ENCODE results near the gene PEX10. TPM values are rescaled to one million over a fixed set of nuclear protein-coding genes. Genes with fewer than 3 reads are reported as not detected.
A peak's percentile ranks its signal among the peaks of the same experiment; 100 is the strongest.

Gene PEX10
- polyA plus RNA-seq, 1 donor from 2014 or later = 30.1 TPM

DNA sequence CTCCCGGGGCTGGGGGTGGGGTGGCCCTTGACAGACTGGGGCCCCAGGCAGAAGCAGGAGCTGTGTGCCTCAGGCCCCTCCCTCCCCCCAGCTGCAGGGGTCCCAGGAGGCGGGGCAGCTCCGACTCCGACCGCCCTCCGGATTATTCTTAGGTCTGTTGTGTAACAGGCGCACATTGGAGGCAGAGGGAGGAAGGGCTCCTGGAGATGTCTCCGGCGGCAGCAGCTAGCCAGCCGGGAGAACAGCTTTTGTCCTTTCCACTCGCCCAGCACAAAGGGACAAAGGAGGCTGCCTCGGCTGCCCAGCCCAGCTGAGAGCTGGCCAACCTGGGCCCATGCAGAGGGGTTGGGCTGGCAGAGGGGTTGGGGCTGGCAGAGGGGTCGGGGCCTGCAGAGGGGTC, 34.0 kb upstream of the PEX10 start:
- peak overlapping the region; percentile 47 for H3K4me3 ChIP-seq (ENCODE audit: low read length)
- H2AFZ ChIP-seq (ENCODE audit: low read depth, low read length) = no peak overlapping the region
- peak overlapping the region; percentile 12 for H3K27ac ChIP-seq (ENCODE audit: low read length)
- H3K27me3 ChIP-seq (ENCODE audit: insufficient read depth, low read depth, low read length) = no peaks in the 10 kb centered on the region
- H3K9ac ChIP-seq (ENCODE audit: low read length) = peak overlapping the region; percentile 55
- no peaks in the 10 kb centered on the region for H3F3A ChIP-seq (ENCODE audit: insufficient read depth, low read length, poor library complexity, severe bottlenecking)
- H4K20me1 ChIP-seq (ENCODE audit: insufficient read depth) = no peaks in the 10 kb centered on the region
- no peaks in the 10 kb centered on the region for H3K9me3 ChIP-seq (ENCODE audit: low read length)
- no peak overlapping the region for H3K4me2 ChIP-seq (ENCODE audit: low read length)
- H3K36me3 ChIP-seq (ENCODE audit: insufficient read depth, low read length) = no peaks in the 10 kb centered on the region
- no peaks in the 10 kb centered on the region for H3K9me2 ChIP-seq (ENCODE audit: insufficient read depth, low read length)
- H3K79me2 ChIP-seq (replicated peaks; ENCODE audit: insufficient read depth, low read length) = no peaks in the 10 kb centered on the region
- TF ChIP-seq POLR2AphosphoS5 (IDR thresholded peaks at IDR 0.05) = peak; percentile 25
- TF ChIP-seq, protein P1, sequence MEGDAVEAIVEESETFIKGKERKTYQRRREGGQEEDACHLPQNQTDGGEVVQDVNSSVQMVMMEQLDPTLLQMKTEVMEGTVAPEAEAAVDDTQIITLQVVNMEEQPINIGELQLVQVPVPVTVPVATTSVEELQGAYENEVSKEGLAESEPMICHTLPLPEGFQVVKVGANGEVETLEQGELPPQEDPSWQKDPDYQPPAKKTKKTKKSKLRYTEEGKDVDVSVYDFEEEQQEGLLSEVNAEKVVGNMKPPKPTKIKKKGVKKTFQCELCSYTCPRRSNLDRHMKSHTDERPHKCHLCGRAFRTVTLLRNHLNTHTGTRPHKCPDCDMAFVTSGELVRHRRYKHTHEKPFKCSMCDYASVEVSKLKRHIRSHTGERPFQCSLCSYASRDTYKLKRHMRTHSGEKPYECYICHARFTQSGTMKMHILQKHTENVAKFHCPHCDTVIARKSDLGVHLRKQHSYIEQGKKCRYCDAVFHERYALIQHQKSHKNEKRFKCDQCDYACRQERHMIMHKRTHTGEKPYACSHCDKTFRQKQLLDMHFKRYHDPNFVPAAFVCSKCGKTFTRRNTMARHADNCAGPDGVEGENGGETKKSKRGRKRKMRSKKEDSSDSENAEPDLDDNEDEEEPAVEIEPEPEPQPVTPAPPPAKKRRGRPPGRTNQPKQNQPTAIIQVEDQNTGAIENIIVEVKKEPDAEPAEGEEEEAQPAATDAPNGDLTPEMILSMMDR (IDR thresholded peaks at IDR 0.05; ENCODE audit: poor library complexity, severe bottlenecking) = no peak

DNA sequence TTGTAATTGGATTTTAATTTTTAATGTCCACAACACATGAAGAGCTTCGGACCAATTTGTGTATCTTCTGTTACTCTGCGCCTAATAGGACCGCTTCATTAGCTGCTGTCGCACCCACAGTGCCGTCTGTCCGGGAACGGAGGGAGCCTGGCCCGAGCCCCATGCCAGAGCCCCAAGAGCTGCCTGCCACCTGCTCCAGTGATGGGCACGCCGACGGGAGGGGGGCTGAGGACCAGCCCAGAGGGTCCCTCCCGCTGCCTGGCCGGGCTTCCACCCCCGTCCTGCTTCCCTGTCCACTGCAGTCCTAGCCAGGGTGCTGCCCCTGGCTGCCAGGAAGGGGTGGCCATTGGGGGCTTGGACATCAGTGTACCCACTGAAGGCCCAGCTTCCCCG, 33.5 kb upstream of the PEX10 start:
- H3K9me2 ChIP-seq (ENCODE audit: insufficient read depth, low read length) = no peaks in the 10 kb centered on the region
- no peak overlapping the region for H3K9ac ChIP-seq (ENCODE audit: low read length)
- H3K36me3 ChIP-seq (ENCODE audit: insufficient read depth, low read length) = no peaks in the 10 kb centered on the region
- no peak for TF ChIP-seq MXI1 (conservative IDR thresholded peaks at IDR 0.05; ENCODE audit: poor library complexity, severe bottlenecking)
- TF ChIP-seq, protein P2, sequence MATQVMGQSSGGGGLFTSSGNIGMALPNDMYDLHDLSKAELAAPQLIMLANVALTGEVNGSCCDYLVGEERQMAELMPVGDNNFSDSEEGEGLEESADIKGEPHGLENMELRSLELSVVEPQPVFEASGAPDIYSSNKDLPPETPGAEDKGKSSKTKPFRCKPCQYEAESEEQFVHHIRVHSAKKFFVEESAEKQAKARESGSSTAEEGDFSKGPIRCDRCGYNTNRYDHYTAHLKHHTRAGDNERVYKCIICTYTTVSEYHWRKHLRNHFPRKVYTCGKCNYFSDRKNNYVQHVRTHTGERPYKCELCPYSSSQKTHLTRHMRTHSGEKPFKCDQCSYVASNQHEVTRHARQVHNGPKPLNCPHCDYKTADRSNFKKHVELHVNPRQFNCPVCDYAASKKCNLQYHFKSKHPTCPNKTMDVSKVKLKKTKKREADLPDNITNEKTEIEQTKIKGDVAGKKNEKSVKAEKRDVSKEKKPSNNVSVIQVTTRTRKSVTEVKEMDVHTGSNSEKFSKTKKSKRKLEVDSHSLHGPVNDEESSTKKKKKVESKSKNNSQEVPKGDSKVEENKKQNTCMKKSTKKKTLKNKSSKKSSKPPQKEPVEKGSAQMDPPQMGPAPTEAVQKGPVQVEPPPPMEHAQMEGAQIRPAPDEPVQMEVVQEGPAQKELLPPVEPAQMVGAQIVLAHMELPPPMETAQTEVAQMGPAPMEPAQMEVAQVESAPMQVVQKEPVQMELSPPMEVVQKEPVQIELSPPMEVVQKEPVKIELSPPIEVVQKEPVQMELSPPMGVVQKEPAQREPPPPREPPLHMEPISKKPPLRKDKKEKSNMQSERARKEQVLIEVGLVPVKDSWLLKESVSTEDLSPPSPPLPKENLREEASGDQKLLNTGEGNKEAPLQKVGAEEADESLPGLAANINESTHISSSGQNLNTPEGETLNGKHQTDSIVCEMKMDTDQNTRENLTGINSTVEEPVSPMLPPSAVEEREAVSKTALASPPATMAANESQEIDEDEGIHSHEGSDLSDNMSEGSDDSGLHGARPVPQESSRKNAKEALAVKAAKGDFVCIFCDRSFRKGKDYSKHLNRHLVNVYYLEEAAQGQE (IDR thresholded peaks at IDR 0.05; ENCODE audit: borderline replicate concordance) = no peak
- TF ChIP-seq EZH2 (IDR thresholded peaks at IDR 0.05; ENCODE audit: borderline replicate concordance, insufficient read depth, low read length, poor library complexity, severe bottlenecking) = no peak
- no peak for TF ChIP-seq TAF1 (IDR thresholded peaks at IDR 0.05; ENCODE audit: low read depth)
- TF ChIP-seq SMC3 (conservative IDR thresholded peaks at IDR 0.05; ENCODE audit: poor library complexity) = no peak
- TF ChIP-seq, protein P1 (IDR thresholded peaks at IDR 0.05; ENCODE audit: poor library complexity, severe bottlenecking) = no peak
- H3F3A ChIP-seq (ENCODE audit: insufficient read depth, low read length, poor library complexity, severe bottlenecking) = no peaks in the 10 kb centered on the region
- peak overlapping the region; percentile 47 for H3K4me3 ChIP-seq (ENCODE audit: low read length)
- H2AFZ ChIP-seq (ENCODE audit: low read depth, low read length) = no peak overlapping the region
- no peaks in the 10 kb centered on the region for H3K9me3 ChIP-seq (ENCODE audit: low read length)
- no peak overlapping the region for H3K27ac ChIP-seq (ENCODE audit: low read length)
- H3K27me3 ChIP-seq (ENCODE audit: insufficient read depth, low read depth, low read length) = no peaks in the 10 kb centered on the region
- no peak overlapping the region for H3K4me2 ChIP-seq (ENCODE audit: low read length)
- no peaks in the 10 kb centered on the region for H4K20me1 ChIP-seq (ENCODE audit: insufficient read depth)
- no peaks in the 10 kb centered on the region for H3K79me2 ChIP-seq (replicated peaks; ENCODE audit: insufficient read depth, low read length)

Measured in neural cell (in vitro differentiated cells).